GM19351 (cell line): ENCODE results near the gene ASPHD1.
"Not testable (repeated sequence)": the region's sequence is repeated elsewhere in the genome, so short reads cannot be mapped to it uniquely, and the experiment has no call there.

Experiments used
- ATAC-seq: cut with Tn5 transposase; IDR thresholded peaks from one replicate; pipeline ENCODE4 v1.9.1; 2021; ENCODE audit warnings: mild to moderate bottlenecking, moderate library complexity; ENCODE audit not compliant: unreplicated experiment

The ASPHD1 gene

GRCh38 chr16:29927070-29927905 lies 27.0 kb downstream of the ASPHD1 start:
- no peak for ATAC-seq

- not testable (repeated sequence) for ATAC-seq
Observed at GRCh38 chr16:29931750-29932149, 31.5 kb downstream of the ASPHD1 start.

- ATAC-seq = no peak
Observed at GRCh38 chr16:29940656-29941055, 40.4 kb downstream of the ASPHD1 start.

GRCh38 chr16:29943846-29944799 lies 43.8 kb downstream of the ASPHD1 start:
- no peak for ATAC-seq

GRCh38 chr16:29947897-29948296 lies 47.6 kb downstream of the ASPHD1 start:
- no peak for ATAC-seq

GRCh38 chr16:29950806-29951461 lies 50.6 kb downstream of the ASPHD1 start:
- ATAC-seq = no peak

- ATAC-seq = no peak
Observed at GRCh38 chr16:29951625-29952365, 51.5 kb downstream of the ASPHD1 start.
